ENCODE measurements around the gene RAET1G. TPM values are rescaled to one million over a fixed set of nuclear protein-coding genes. Genes with fewer than 3 reads are reported as not detected.

RAET1G gene
- total and polyA plus RNA-seq, 2 donors (not counting 3 experiments of a cell fraction or from before 2014, with no cell fraction given) = 1.6 to 2.1 TPM

- no peak overlapping the region for H3K9ac ChIP-seq (replicated peaks; ENCODE audit: extremely low read depth, insufficient read depth, low read length)
- DNase-seq (ENCODE audit: low read depth, low spot score) (no peak), FAIRE-seq (no peak)
- intact Hi-C loops (cut with micrococcal nuclease) = loop anchor here (2.0 kb wide), 2 partner anchors 28 to 400 kb away; partner anchors contain the start of gene ULBP1
- BruUV-seq (replicated peaks) = no TSS peak
- no peak overlapping the region for H3K4me3 ChIP-seq (replicated peaks in 1 of 3; ENCODE audit: insufficient read depth in 1 of 3, low read depth in 1 of 3, low read length in 3 of 3)
- H3K79me2 ChIP-seq (ENCODE audit: control insufficient read depth, insufficient read depth, low read length) = no peaks in the 10 kb centered on the region
- H3K4me1 ChIP-seq (ENCODE audit: control insufficient read depth, extremely low read depth, insufficient read depth, low read length) = peaks cover 10% of the 10 kb centered on the region
- no peaks in the 10 kb centered on the region for H3K9me3 ChIP-seq (replicated peaks; ENCODE audit: control insufficient read depth, insufficient read depth, low read length)
- no peaks in the 10 kb centered on the region for H4K20me1 ChIP-seq (replicated peaks; ENCODE audit: control insufficient read depth, extremely low read depth, insufficient read depth, low read length)
- ChIA-PET POLR2A (no interaction called here), CTCF (interaction anchor here (0.6 to 2.5 kb wide), 4 partner anchors 29 to 399 kb away, joined by 3 to 63 read pairs (median 3); partner anchors contain the start of gene ULBP1)
- no peaks in the 10 kb centered on the region for H3K9me1 ChIP-seq (replicated peaks; ENCODE audit: control insufficient read depth, extremely low read depth, insufficient read depth, low read length)
- no peaks in the 10 kb centered on the region for H3K36me3 ChIP-seq (ENCODE audit: control insufficient read depth in 2 of 2, extremely low read depth in 1 of 2, insufficient read depth in 2 of 2, low read length in 2 of 2)
- H3K27ac ChIP-seq (ENCODE audit: insufficient read depth, low read depth, low read length) = no peak overlapping the region
- dilution Hi-C loops (cut with MboI; ENCODE audit: extremely low pct_ligation_motif_present, low sequenced_read_pairs) = no loop called here
- H3K4me2 ChIP-seq (ENCODE audit: insufficient read depth, low read length) = no peak overlapping the region
- H2AFZ ChIP-seq (ENCODE audit: low read depth, low read length) = no peak overlapping the region
- no peak for TF ChIP-seq POLR2A (IDR thresholded peaks at IDR 0.05; ENCODE audit: low read depth, low read length)
- no peak for TF ChIP-seq GATA2 (IDR thresholded peaks at IDR 0.05; ENCODE audit: insufficient read depth, insufficient read length, low read depth, low read length)
- no peak for TF ChIP-seq MAX (IDR thresholded peaks at IDR 0.05; ENCODE audit: insufficient read depth, insufficient read length)
- no peak for TF ChIP-seq MYC (IDR thresholded peaks at IDR 0.05; ENCODE audit: low read depth, low read length)
- no peak for TF ChIP-seq POLR2AphosphoS5 (IDR thresholded peaks at IDR 0.05; ENCODE audit: insufficient read depth, low read depth, low read length)
- TF ChIP-seq JUN (IDR thresholded peaks at IDR 0.05; ENCODE audit: borderline replicate concordance, insufficient read depth, insufficient read length, low read depth) = no peak
- H3K27me3 ChIP-seq (ENCODE audit: control insufficient read depth in 2 of 2, insufficient read depth in 2 of 2, low read length in 2 of 2) = peaks cover 62 to 77% of the 10 kb centered on the region in 2 experiments
Measured at GRCh38 chr6:149935246-149935645, 12.3 kb upstream of the RAET1G start.

Measured in endothelial cell of umbilical vein (primary cell).